SK-N-SH (cell line): ENCODE results near the gene PSME2.

Experiments
- CTCF ChIP-seq: fragments of 200-600 bp; sonication (generic); IDR thresholded peaks from 2 replicates; pipeline ENCODE4 v1.6.1; 2017; ENCODE audit warnings: antibody characterized with exemption, mild to moderate bottlenecking, moderate library complexity
- EP300 ChIP-seq, 2 experiments: IDR thresholded peaks; 2 replicates each; pipeline versions ENCODE4 v1.4.0 to v1.6.1; 2012; ENCODE audit warnings: borderline replicate concordance in 1 of 2, low read depth in 1 of 2, low read length in 1 of 2
- EZH2phosphoT487 ChIP-seq: fragments of 200-600 bp; sonication (generic); IDR thresholded peaks from 2 replicates; pipeline ENCODE4 v1.6.1; 2017; ENCODE audit warnings: low read depth, mixed run types, mild to moderate bottlenecking, antibody characterized with exemption, moderate library complexity, borderline replicate concordance
- FOSL2 ChIP-seq: IDR thresholded peaks from 2 replicates; pipeline ENCODE4 v1.4.0; 2012; ENCODE audit warnings: low read depth, mild to moderate bottlenecking, moderate library complexity, borderline replicate concordance
- FOXM1 ChIP-seq: IDR thresholded peaks from 2 replicates; pipeline ENCODE4 v1.4.0; 2012; ENCODE audit warnings: low read depth, mild to moderate bottlenecking
- NRF1 ChIP-seq: IDR thresholded peaks from 2 replicates; pipeline ENCODE4 v1.6.1; 2012; ENCODE audit warnings: low read depth, mild to moderate bottlenecking, low read length
- SMC3 ChIP-seq: IDR thresholded peaks from 2 replicates; pipeline ENCODE4 v1.6.1; 2012; ENCODE audit warnings: low read depth, low read length, improper control_type of control experiment
- YY1 ChIP-seq: IDR thresholded peaks from 2 replicates; pipeline ENCODE4 v1.4.0; 2012; ENCODE audit warnings: low read depth, mild to moderate bottlenecking

- TF ChIP-seq CTCF (no peak), YY1 (no peak), EP300 (IDR thresholded peaks at IDR 0.05; ENCODE audit: borderline replicate concordance in 1 of 2, low read depth in 1 of 2, low read length in 1 of 2) (no peak), FOSL2 (no peak), FOXM1 (no peak), EZH2phosphoT487 (no peak), NRF1 (no peak), SMC3 (no peak)
Observed at GRCh38 chr14:24157331-24157730, 10.9 kb upstream of the PSME2 start.
